GM12878 (cell line): ENCODE results near the gene NFS1. TPM values are rescaled to one million over a fixed set of nuclear protein-coding genes. Genes with fewer than 3 reads are reported as not detected.

ENCODE experiments used
- ATAC-seq: fragments of 200-7000 bp; cut with Tn5 transposase; 3 replicates; pipeline ENCODE4 v1.9.1; 2020; ENCODE audit warnings: mild to moderate bottlenecking, moderate library complexity
- BruUV-seq: library from RNA; stranded (reverse); fragments of 400-500 nt; replicated peaks from 2 replicates; lab custom pipeline; 2021; lab: Mats Ljungman, UMichigan
- CTCF ChIA-PET: fragments of 300-600 bp; sonication (Branson Sonifier 250); formaldehyde crosslinking; extraction: SDS; loops from one replicate; lab custom pipeline; 2021; ENCODE audit warnings: inconsistent platforms; lab: Yijun Ruan, JAX
- POLR2A ChIA-PET: fragments of 350-600 bp; formaldehyde crosslinking; extraction: SDS; loops from one replicate; lab custom pipeline; 2021; ENCODE audit warnings: inconsistent platforms; lab: Charles Lee
- RAD21 ChIA-PET: fragments of 300-600 bp; sonication (Branson Sonifier 250); formaldehyde crosslinking; loops from one replicate; lab custom pipeline; 2023; ENCODE audit warnings: antibody characterized with exemption; ENCODE audit not compliant: unreplicated experiment; lab: Charles Lee
- SMC1A ChIA-PET: fragments of 300-600 bp; sonication (Branson Sonifier 250); formaldehyde crosslinking; loops from one replicate; lab custom pipeline; 2023; ENCODE audit not compliant: unreplicated experiment, uncharacterized antibody; lab: Charles Lee
- DNase-seq: peaks from one replicate; pipeline ENCODE4 v3.0.0-alpha.2; 2011; ENCODE audit warnings: low read depth, low spot score
- FAIRE-seq: peaks from 3 replicates; lab custom pipeline; 2011; peaks lifted over from hg19 to GRCh38; lab: Jason Lieb, UNC
- H2AFZ ChIP-seq: 2 replicates; pipeline ENCODE4 v1.6.0; 2011; ENCODE audit warnings: low read depth, low read length, control low read depth; ENCODE audit not compliant: control insufficient read depth
- H3K27ac ChIP-seq: 2 replicates; pipeline ENCODE4 v1.5.1; 2011; ENCODE audit warnings: control low read depth; ENCODE audit not compliant: control insufficient read depth, insufficient read depth
- H3K27me3 ChIP-seq, 2 experiments: replicated peaks in 1 of 2; 2 replicates each; pipeline versions ENCODE4 v1.6.0 to v1.6.1; 2011; ENCODE audit warnings: low read length in 1 of 2; ENCODE audit not compliant: control insufficient read depth in 2 of 2, insufficient read depth in 2 of 2
- H3K36me3 ChIP-seq, 2 experiments: 2 replicates each; pipeline ENCODE4 v1.5.1; 2011; ENCODE audit warnings: low read length in 1 of 2; ENCODE audit not compliant: control insufficient read depth in 2 of 2, insufficient read depth in 2 of 2
- H3K4me1 ChIP-seq: 2 replicates; pipeline ENCODE4 v1.6.1; 2011; ENCODE audit warnings: mild to moderate bottlenecking, low read length, moderate library complexity, mixed read lengths; ENCODE audit not compliant: control insufficient read depth, insufficient read depth
- H3K4me2 ChIP-seq: 2 replicates; pipeline ENCODE4 v1.6.0; 2011; ENCODE audit warnings: control low read depth; ENCODE audit not compliant: control insufficient read depth, insufficient read depth
- H3K4me3 ChIP-seq: fragments of 200-600 bp; sonication (generic); 2 replicates; pipeline ENCODE4 v1.5.1; 2016
- H3K79me2 ChIP-seq: 2 replicates; pipeline ENCODE4 v1.6.0; 2011; ENCODE audit warnings: low read length; ENCODE audit not compliant: control insufficient read depth, insufficient read depth
- H3K9ac ChIP-seq: 2 replicates; pipeline ENCODE4 v1.8.0; 2011; ENCODE audit warnings: low read length, control low read depth, mixed read lengths; ENCODE audit not compliant: control insufficient read depth, insufficient read depth
- H3K9me3 ChIP-seq: replicated peaks from 3 replicates; pipeline ENCODE4 v1.5.1; 2011; ENCODE audit warnings: mild to moderate bottlenecking, low read length; ENCODE audit not compliant: control insufficient read depth, insufficient read depth
- H4K20me1 ChIP-seq: 2 replicates; pipeline ENCODE4 v1.6.0; 2011; ENCODE audit not compliant: control insufficient read depth, insufficient read depth
- CHD4 ChIP-seq: fragments of 200-600 bp; sonication (generic); IDR thresholded peaks from 2 replicates; pipeline ENCODE4 v1.6.1; 2016; ENCODE audit warnings: mild to moderate bottlenecking
- DPF2 ChIP-seq: fragments of 450-650 bp; IDR thresholded peaks from 2 replicates; pipeline ENCODE4 v1.6.1; 2017; ENCODE audit warnings: mild to moderate bottlenecking
- EGR1 ChIP-seq, 2 experiments: IDR thresholded peaks; 1 replicate in 1 of 2; 2 replicates in 1 of 2; pipeline ENCODE4 v1.6.1; 2011 to 2012; ENCODE audit warnings: low read depth in 2 of 2, low read length in 2 of 2, borderline replicate concordance in 1 of 2, mild to moderate bottlenecking in 1 of 2, moderate library complexity in 1 of 2
- ESRRA ChIP-seq: IDR thresholded peaks from 2 replicates; pipeline ENCODE4 v1.6.1; 2012; ENCODE audit warnings: mild to moderate bottlenecking, low read length, improper control_type of control experiment
- HDAC6 ChIP-seq: fragments of 200-600 bp; sonication (generic); IDR thresholded peaks from one replicate; pipeline ENCODE4 v1.8.0; 2017; ENCODE audit warnings: antibody characterized with exemption; ENCODE audit not compliant: unreplicated experiment
- IKZF2 ChIP-seq, 2 experiments: fragments of 450-650 bp; IDR thresholded peaks; 2 replicates each; pipeline ENCODE4 v1.6.1; 2017; ENCODE audit warnings: mild to moderate bottlenecking in 2 of 2, moderate library complexity in 2 of 2
- MEF2B ChIP-seq: fragments of 450-650 bp; IDR thresholded peaks from 2 replicates; pipeline ENCODE4 v1.6.1; 2018; ENCODE audit warnings: mild to moderate bottlenecking, moderate library complexity; ENCODE audit not compliant: partially characterized antibody, poor library complexity, severe bottlenecking
- NR2C2 ChIP-seq: IDR thresholded peaks from 2 replicates; pipeline ENCODE4 v1.6.1; 2011; ENCODE audit warnings: borderline replicate concordance, low read depth; ENCODE audit not compliant: control insufficient read depth, insufficient read length
- PML ChIP-seq: IDR thresholded peaks from 2 replicates; pipeline ENCODE4 v1.6.1; 2012; ENCODE audit warnings: low read length, inconsistent platforms
- POLR2AphosphoS5 ChIP-seq: IDR thresholded peaks from 2 replicates; pipeline ENCODE4 v1.6.1; 2011; ENCODE audit warnings: mild to moderate bottlenecking, low read length, inconsistent platforms
- RUNX3 ChIP-seq: IDR thresholded peaks from 2 replicates; pipeline ENCODE4 v1.6.1; 2012; ENCODE audit warnings: low read length, inconsistent platforms
- SMAD1 ChIP-seq: fragments of 450-650 bp; IDR thresholded peaks from 2 replicates; pipeline ENCODE4 v1.6.1; 2018; ENCODE audit warnings: mild to moderate bottlenecking, low read depth; ENCODE audit not compliant: partially characterized antibody
- SMAD5 ChIP-seq: IDR thresholded peaks from 2 replicates; pipeline ENCODE4 v1.6.1; 2016; ENCODE audit warnings: antibody characterized with exemption, low read depth
- TBL1XR1 ChIP-seq: IDR thresholded peaks from 2 replicates; pipeline ENCODE4 v1.6.1; 2012; ENCODE audit warnings: low read depth, low read length, improper control_type of control experiment
- WRNIP1 ChIP-seq: IDR thresholded peaks from 2 replicates; pipeline ENCODE4 v1.6.1; 2011; ENCODE audit warnings: low read depth, low read length, improper control_type of control experiment, borderline replicate concordance
- ZSCAN29 ChIP-seq: fragments of 450-650 bp; IDR thresholded peaks from 2 replicates; pipeline ENCODE4 v1.6.1; 2017; ENCODE audit warnings: mild to moderate bottlenecking, moderate library complexity
- WGBS: methylation state at CpG from one replicate; pipeline ENCODE4 v1.1.6; 2016; ENCODE audit warnings: low lambda C conversion rate; ENCODE audit not compliant: insufficient replicate concordance, insufficient coverage; ENCODE audit errors: missing lambda C conversion rate; 5-methylcytosine and 5-hydroxymethylcytosine counted together
- in situ Hi-C: fragments of 300-500 bp; cut with MboI; formaldehyde crosslinking; loops from 9 replicates; pipeline ENCODE4 v1.14.3; 2018; ENCODE audit warnings: mixed read lengths
- intact Hi-C: fragments of 100-400 bp; cut with micrococcal nuclease; formaldehyde crosslinking; loops from one replicate; pipeline ENCODE4 v1.14.2; 2022; ENCODE audit not compliant: unreplicated experiment
- polyA plus RNA-seq, 11 experiments: library from polyadenylated mRNA; depleted of rRNA in 4 of 11; unstranded in 6 of 11; stranded (reverse) in 5 of 11; fragments of >200 nt; fragmentation: Nextera tagmentation in 4 of 11; fragmentation: Illumina TruSeq in 1 of 11; extraction: Ambion mirVana in 4 of 11; extraction: Trizol in 1 of 11; gene quantifications; 1 replicate in 1 of 11; 2 replicates in 10 of 11; pipeline versions ENCODE4 v1.2.1 to v1.2.3, GENCODE V29; 2011 to 2016; ENCODE audit warnings: inconsistent platforms in 2 of 11, missing spikeins in 2 of 11, low read depth in 1 of 11
- total RNA-seq, 4 experiments: library from RNA; depleted of rRNA in 3 of 4; stranded (reverse); fragments of >200 nt in 3 of 4; fragmentation: Illumina TruSeq in 1 of 4; extraction: Trizol in 1 of 4; gene quantifications; 2 replicates each; pipeline versions ENCODE4 v1.2.1 to v1.2.3, GENCODE V29; 2013 to 2021
- TF ChIP-seq, protein P1 (sequence below): fragments of 150-350 bp; IDR thresholded peaks from 2 replicates; pipeline ENCODE4 v1.6.1; 2014; ENCODE audit warnings: mild to moderate bottlenecking, low read depth, low read length
- TF ChIP-seq, protein P2 (sequence below): fragments of 450-650 bp; IDR thresholded peaks from 2 replicates; pipeline ENCODE4 v1.6.1; 2016; ENCODE audit warnings: mild to moderate bottlenecking

Gene NFS1
- total and polyA plus RNA-seq, 10 of the 15 experiments (the other 5 are each of a cell fraction or from before 2014, with no cell fraction given), result 9.2 to 74.1 (median 38.6) TPM

DNA sequence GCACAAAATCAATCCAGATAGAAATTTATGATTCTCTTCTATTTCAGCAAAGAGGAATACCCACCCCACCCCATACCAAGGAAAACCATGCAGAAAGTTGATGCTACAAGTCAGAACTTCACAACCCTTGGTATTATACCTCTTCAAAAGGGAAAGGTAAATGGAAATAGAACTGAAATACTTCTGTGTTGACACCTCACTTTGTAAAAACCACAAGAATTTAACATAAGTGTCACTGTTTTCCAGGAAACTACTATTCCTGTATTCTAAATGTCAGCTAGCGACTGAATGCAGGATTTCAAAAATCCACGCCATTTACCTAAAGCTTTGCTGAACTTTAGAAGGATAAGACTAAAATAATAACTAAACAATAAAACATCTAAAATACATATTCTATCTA is 38.1 kb downstream of the NFS1 start (continued):
- TF ChIP-seq IKZF2 (IDR thresholded peaks at IDR 0.05) (peak in 1 of 2 experiments; percentile 9; a peak in 2 of 4 replicates), SMAD5 (no peak), WRNIP1 (no peak), RUNX3 (peak; percentile 60; the same call in 1 of the 2 replicates)

DNA sequence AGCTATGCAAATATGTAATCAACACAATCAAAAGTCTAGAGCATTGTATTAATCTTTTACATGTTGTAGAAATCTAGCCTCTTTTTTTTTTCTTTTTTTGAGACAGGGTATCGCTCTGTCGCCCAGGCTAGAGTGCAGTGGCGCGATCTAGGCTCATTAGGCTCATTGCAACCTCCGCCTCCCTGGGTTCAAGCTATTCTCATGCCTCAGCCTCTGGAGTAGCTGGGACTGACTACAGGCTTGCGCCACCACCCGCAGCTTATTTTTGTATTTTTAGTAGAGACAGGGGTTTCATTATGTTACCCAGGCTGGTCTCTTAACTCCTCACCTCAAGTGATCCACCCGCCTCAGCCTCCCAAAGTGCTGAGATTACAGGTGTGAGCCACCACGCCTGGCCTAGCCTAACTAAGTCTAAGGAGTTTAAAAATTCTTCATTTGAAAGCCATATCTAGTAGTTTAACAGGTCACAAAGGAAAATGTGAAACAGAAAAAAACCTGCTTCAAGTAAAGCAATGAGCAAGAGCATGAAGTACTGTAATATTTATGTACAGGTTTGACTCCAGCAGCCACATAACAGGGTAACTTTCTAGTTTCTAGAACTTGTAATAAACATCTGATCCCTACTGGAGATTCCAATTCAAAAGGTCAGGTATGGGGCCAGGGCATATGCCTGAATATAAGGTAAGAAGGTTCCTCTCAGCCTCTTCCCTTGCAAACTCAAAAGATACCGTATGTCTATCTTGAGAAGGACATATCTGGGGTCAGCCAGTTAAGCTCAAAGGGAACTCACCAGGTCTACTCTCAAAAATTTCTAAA is 38.8 kb downstream of the NFS1 start:
- Histone ChIP-seq H3K4me2 (peak overlapping the region; percentile 78), H3K9me3 (no peaks in the 10 kb centered on the region), H3K4me3 (peak overlapping the region; percentile 59; the same call in 1 of the 2 replicates), H3K9ac (no peak overlapping the region), H3K79me2 (peaks cover 96% of the 10 kb centered on the region), H3K27me3 (no peaks in the 10 kb centered on the region), H3K4me1 (peaks cover 10% of the 10 kb centered on the region), H3K27ac (peak overlapping the region; percentile 46), H2AFZ (no peak overlapping the region), H4K20me1 (peaks cover 13% of the 10 kb centered on the region), H3K36me3 (peaks cover 0 to 13% of the 10 kb centered on the region in 2 experiments; a peak in 1 of 4 replicates)
- ChIA-PET SMC1A (interaction anchor here (0.6 to 4.8 kb wide), 11 partner anchors 12 to 293 kb away, joined by 3 to 28 read pairs (median 4); no protein-coding TSS in a partner anchor), RAD21 (interaction anchor here (1.3 to 4.5 kb wide), 3 partner anchors 8 to 42 kb away, joined by 3 to 29 read pairs (median 4); no protein-coding TSS in a partner anchor), CTCF (interaction anchor here (0.6 to 5.8 kb wide), 6 partner anchors 16 to 179 kb away, joined by 3 to 31 read pairs (median 4); no protein-coding TSS in a partner anchor), POLR2A (interaction anchor here (0.6 to 1.2 kb wide), 3 partner anchors 43 to 170 kb away, joined by 3 to 5 read pairs (median 5); no protein-coding TSS in a partner anchor)
- no peak for DNase-seq
- WGBS, result 89% methylated on average over 10 of the region's 10 CpGs
- BruUV-seq, result no TSS peak
- in situ Hi-C loops (no loop called here), intact Hi-C loops (no loop called here)
- no peak for FAIRE-seq
- no peak for ATAC-seq
- TF ChIP-seq, protein P1, sequence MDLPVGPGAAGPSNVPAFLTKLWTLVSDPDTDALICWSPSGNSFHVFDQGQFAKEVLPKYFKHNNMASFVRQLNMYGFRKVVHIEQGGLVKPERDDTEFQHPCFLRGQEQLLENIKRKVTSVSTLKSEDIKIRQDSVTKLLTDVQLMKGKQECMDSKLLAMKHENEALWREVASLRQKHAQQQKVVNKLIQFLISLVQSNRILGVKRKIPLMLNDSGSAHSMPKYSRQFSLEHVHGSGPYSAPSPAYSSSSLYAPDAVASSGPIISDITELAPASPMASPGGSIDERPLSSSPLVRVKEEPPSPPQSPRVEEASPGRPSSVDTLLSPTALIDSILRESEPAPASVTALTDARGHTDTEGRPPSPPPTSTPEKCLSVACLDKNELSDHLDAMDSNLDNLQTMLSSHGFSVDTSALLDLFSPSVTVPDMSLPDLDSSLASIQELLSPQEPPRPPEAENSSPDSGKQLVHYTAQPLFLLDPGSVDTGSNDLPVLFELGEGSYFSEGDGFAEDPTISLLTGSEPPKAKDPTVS, result no peak
- TF ChIP-seq EGR1 (IDR thresholded peaks at IDR 0.05; ENCODE audit: borderline replicate concordance in 1 of 2, low read depth in 2 of 2, low read length in 2 of 2), result no peak
- TF ChIP-seq, protein P2, sequence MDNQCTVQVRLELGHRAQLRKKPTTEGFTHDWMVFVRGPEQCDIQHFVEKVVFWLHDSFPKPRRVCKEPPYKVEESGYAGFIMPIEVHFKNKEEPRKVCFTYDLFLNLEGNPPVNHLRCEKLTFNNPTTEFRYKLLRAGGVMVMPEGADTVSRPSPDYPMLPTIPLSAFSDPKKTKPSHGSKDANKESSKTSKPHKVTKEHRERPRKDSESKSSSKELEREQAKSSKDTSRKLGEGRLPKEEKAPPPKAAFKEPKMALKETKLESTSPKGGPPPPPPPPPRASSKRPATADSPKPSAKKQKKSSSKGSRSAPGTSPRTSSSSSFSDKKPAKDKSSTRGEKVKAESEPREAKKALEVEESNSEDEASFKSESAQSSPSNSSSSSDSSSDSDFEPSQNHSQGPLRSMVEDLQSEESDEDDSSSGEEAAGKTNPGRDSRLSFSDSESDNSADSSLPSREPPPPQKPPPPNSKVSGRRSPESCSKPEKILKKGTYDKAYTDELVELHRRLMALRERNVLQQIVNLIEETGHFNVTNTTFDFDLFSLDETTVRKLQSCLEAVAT, result peak; percentile 62
- TF ChIP-seq NR2C2, result no peak
- TF ChIP-seq PML, result no peak
- TF ChIP-seq MEF2B, result no peak
- no peak for TF ChIP-seq DPF2
- no peak for TF ChIP-seq POLR2AphosphoS5
- TF ChIP-seq CHD4, result no peak
- TF ChIP-seq SMAD1, result no peak
- TF ChIP-seq HDAC6, result no peak
- TF ChIP-seq ZSCAN29, result no peak
- no peak for TF ChIP-seq TBL1XR1
- TF ChIP-seq ESRRA, result no peak
